T-helper 1 cell treated with Interleukin-12 subunit alpha and Interleukin-12 subunit beta and Interleukin-4 antibody, amounts not matched to agents 30 μg/mL and 1 μg/mL, for 36 hours (primary cell): ENCODE data around the gene CTIF.

Experiments used
- H3K27ac Mint-ChIP-seq: one replicate; pipeline ENCODE4 v1.8.0; 2021; ENCODE audit warnings: mild to moderate bottlenecking, mixed read lengths
- H3K27me3 Mint-ChIP-seq: one replicate; pipeline ENCODE4 v1.8.0; 2021; ENCODE audit warnings: low read depth, mixed read lengths
- H3K36me3 Mint-ChIP-seq: one replicate; pipeline ENCODE4 v1.8.0; 2021; ENCODE audit warnings: low read depth, mixed read lengths
- H3K4me1 Mint-ChIP-seq: one replicate; pipeline ENCODE4 v1.8.0; 2021; ENCODE audit warnings: low read depth, mixed read lengths
- H3K4me3 Mint-ChIP-seq: one replicate; pipeline ENCODE4 v1.8.0; 2021; ENCODE audit warnings: mild to moderate bottlenecking, moderate library complexity, mixed read lengths
- H3K9me3 Mint-ChIP-seq: one replicate; pipeline ENCODE4 v1.8.0; 2021; ENCODE audit warnings: mixed read lengths

The CTIF gene

DNA sequence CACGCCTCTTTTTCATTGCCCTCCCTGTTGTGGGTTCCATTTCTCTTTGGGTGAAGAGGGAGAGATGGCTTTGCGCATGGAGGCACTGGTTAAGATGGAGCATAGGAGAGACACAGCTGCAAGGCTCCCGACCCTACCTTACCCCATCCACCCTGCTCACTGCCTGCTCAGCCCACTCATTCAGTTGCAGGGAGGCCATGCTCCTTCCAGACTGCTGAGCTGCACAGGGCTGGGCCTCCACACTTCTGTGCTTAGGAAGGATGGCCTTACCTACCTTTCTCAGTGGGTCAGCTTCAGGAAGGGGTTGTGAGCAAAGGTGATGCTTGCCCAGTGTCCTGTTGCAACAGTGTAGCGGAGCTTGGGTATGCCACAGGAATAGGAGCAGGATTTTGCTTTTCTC lies 127.8 kb downstream of the CTIF start:
- Mint-ChIP-seq H3K27ac (no peak overlapping the region), H3K9me3 (peaks cover 6% of the 10 kb centered on the region), H3K36me3 (no peaks in the 10 kb centered on the region), H3K4me1 (no peaks in the 10 kb centered on the region), H3K27me3 (no peaks in the 10 kb centered on the region), H3K4me3 (no peak overlapping the region)

DNA sequence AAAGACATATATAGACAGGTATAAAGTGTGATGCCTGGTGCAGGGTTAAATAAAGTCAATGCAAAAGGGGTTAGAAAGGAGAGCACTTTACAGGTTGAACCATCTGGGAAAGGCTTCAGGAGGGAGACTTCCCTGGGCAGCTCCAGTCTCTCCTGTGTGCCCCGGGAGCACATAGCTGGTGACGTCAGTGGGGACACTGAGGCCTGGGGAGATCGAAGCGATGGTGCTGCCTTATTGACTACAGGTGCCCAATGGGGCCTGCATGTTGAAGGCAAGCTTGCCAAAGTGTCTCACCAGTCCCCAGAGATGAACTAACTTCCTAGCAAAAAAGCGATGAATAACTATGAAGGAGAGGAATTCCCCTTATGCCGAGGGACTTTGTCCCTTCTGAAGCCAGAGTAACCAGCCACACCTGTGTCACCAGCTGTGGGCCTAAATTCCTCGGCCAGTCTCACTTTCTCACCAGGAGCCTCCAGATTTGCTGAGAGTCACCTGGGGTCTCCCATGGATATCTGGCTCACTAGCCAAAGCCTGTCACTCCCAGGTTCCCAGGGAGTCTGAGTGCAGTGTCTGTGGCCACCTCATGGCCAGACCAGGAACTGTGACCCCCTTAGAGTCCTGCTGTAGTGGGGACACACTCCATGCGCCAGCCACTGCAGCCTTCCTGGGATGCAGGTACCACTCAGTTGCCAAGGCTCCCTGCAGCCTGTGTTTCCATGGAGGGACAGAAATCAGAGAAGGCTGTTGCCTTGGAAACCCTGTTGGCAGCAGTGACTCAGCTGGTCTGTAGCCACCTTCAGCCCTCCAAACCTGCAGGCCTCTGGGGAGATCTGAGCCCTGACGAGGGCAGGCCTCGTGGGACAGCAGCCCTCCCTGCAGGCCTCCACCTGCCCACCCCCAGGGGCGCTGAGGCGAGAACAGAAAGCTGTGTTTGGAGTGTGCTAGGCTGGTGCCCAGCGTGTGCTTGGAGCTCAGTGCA lies 128.7 kb downstream of the CTIF start:
- peaks cover 8% of the 10 kb centered on the region for H3K9me3 Mint-ChIP-seq
- no peaks in the 10 kb centered on the region for H3K4me1 Mint-ChIP-seq
- no peak overlapping the region for H3K4me3 Mint-ChIP-seq
- H3K36me3 Mint-ChIP-seq, result no peaks in the 10 kb centered on the region
- no peak overlapping the region for H3K27ac Mint-ChIP-seq
- H3K27me3 Mint-ChIP-seq, result no peaks in the 10 kb centered on the region

DNA sequence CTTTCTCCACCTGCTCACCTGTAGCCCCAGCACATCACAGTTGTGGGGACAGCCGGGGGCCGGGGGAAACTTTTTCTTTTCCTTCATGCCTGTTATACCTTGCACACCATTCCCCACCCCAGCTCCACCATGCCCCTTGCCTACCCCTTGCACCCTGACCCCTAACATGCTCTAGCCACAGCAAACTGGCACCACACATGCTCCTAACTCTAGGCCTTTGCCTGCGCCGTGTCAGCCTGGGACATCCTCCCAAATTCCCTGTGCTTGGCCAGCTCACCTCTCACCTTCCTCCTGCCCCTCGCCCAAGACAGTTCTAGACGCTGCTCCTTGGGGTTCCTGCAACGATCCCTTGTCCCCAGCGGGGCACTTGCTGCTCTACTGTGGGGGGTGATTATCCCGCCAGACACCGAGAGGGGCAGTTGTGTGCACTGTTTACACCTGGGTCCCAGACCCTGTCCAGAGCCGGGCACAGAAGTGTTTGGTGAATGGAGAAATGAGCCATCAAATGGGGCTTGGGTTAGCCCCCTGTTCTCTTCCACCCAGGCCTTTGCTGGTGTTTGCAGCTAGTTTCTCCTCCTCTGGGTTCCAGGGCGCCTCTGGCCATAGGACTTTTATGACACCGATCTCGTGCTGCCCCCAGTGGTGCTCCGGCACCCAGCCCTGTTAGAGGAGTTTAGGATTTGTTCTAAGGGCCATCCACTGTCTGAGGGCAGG lies 129.8 kb downstream of the CTIF start:
- Mint-ChIP-seq H3K4me1 (no peaks in the 10 kb centered on the region), H3K27me3 (peaks cover 3% of the 10 kb centered on the region), H3K9me3 (peaks cover 8% of the 10 kb centered on the region), H3K27ac (no peak overlapping the region), H3K36me3 (no peaks in the 10 kb centered on the region), H3K4me3 (no peak overlapping the region)

DNA sequence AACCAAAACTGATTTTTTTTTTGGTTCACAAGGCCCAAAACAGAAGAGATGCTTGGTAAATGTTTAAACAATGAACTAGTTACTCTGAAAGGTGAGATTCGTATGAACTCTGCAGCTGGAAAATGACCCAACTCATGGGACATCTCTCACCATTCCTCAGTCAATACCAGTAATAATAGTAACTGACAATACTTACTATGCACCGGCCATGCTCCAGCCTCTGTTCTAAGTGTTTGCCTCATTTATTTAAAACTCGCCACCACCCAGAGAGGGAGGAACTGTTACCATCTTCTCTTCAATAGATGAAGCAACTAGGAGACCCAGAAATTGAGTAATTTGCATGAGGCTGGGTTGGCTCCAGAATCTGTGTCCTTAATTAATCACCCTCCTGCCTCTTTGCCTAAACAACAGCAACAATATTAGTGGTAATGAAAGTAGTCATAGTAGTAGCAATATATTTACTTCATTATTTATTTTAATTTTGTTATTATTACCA lies 130.4 kb downstream of the CTIF start:
- Mint-ChIP-seq H3K9me3 (peaks cover 8% of the 10 kb centered on the region), H3K27ac (no peak overlapping the region), H3K27me3 (peaks cover 3% of the 10 kb centered on the region), H3K4me3 (no peak overlapping the region), H3K36me3 (no peaks in the 10 kb centered on the region), H3K4me1 (no peaks in the 10 kb centered on the region)

DNA sequence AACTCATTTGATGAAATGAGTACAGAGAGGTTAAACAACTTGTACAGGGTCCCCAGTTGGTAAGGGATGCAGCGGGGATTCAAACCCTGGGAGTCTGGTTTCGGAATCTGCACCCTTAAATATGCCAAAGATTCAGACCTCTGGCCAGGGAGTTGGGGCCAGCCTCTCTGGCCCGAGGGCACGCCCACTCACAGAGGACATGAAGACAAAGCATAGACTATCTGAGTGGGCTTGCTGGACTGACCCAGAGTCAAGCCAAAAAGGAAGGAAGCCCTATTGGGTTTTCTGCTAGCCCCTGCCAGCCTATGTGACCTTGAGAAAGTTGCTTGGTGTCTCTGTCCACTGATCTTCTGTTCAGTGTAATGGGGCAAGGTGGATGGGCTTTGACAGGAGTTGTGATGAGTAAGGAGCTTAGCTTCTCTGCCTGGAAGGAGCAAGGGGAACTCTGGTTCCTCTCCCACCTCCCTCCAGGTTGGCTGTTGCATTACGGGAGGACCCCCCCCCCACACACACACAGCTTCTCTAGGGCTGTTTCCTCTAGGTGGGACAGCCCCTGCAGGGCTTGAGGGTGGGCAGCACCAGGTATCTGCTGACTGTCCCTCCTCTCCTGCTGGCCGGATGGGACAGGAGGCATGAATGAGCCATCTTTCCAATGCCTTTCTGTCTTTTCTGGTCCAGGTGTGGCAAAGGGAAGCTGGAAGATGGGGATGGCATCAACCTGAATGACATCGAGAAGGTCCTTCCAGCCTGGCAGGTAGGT lies 131.3 kb downstream of the CTIF start:
- Mint-ChIP-seq H3K4me1 (no peaks in the 10 kb centered on the region), H3K9me3 (peaks cover 8% of the 10 kb centered on the region), H3K36me3 (no peaks in the 10 kb centered on the region), H3K27ac (no peak overlapping the region), H3K27me3 (peaks cover 3% of the 10 kb centered on the region), H3K4me3 (no peak overlapping the region)

DNA sequence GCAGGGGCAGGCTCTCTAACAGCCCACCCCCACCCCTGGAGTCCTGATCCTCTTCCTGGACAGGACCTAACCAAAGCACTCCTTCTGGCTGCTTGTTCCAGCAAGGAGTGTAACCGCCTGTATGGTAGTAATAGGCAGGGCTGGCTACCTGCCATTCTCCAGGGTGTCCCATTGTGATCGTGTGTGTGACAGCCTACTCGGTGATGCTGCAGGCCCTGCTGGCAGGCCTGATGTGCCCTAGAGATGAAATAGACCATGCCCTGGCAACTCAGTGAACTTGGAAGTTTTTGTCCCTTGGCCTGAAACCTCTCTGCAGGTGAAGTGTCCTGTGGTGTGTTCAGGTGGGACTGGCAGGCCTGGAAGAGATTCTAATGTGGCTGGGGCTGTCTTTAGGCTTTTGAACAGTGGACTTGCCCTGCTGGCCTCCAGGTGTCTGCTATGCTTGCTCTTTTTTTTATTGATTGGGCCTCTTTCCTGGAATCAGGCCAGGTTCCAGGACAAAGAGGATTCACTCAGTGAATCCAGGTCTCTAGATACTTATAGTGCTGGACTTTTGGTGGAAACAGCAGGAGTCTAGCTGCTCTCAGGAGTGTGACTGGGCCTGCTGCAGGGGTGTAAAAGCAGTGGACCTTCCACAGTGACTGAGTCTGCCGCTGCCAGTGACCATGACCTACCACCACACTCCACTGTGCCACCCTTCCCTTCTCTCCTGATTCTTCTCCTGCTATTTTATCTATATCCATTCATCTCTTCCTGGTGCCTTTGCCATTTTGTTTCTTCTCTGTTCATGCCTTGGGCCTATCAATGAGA lies 132.1 kb downstream of the CTIF start:
- Mint-ChIP-seq H3K36me3 (no peaks in the 10 kb centered on the region), H3K27me3 (peaks cover 3% of the 10 kb centered on the region), H3K4me1 (no peaks in the 10 kb centered on the region), H3K4me3 (no peak overlapping the region), H3K9me3 (peaks cover 7% of the 10 kb centered on the region), H3K27ac (no peak overlapping the region)

DNA sequence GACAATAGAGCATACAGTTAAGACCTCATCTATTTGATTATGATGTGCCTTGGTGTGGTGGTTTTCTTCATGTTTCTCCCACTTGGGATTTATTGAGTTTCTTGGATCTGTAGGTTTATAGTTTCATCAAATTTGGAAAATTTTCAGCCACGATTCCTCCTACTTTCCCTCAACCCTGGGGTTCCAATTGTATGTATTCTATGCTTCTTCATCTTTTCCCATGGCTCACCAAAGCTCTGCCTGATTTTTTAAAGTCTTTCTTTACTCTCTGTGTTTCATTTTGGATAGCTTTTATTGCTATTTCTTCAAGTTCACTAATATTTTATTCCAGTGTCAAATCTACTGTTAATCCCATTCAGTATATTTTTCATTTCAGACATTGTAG lies 132.7 kb downstream of the CTIF start:
- H3K36me3 Mint-ChIP-seq, result no peaks in the 10 kb centered on the region
- H3K9me3 Mint-ChIP-seq, result peaks cover 5% of the 10 kb centered on the region
- peaks cover 3% of the 10 kb centered on the region for H3K27me3 Mint-ChIP-seq
- H3K4me3 Mint-ChIP-seq, result no peak overlapping the region
- H3K27ac Mint-ChIP-seq, result no peak overlapping the region
- no peaks in the 10 kb centered on the region for H3K4me1 Mint-ChIP-seq

DNA sequence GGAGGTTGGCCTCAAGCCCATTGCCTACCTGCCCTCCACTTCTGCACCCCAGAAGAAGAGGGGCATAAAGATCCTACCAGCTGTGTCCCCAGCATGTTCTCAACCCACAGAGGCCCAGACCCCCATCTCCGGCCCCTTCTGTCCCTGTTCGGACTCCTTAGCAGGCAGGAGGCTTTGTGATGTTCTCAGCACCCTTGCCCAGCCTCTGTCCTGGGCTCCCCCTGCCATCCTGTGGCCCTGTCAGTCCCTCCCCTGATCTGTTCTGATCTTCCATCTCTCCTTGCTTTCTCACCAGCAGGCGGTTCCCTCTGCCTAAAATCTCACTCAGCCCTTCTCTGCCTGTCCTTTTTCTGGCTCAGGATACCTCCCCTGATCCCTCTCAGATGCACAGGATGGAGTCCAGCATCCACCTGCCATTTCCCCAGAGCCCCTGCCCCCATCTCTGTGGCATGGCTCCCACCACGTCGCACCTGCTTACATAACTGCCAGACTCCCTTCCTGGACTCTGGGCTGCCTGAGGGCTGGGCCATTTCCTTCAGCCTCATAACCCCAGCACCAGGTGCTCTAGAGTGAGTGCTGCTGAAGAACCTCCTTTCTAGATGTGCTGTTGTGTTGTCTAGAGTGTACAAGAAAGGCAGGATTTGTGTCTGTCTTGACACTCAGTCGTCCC lies 134.0 kb downstream of the CTIF start:
- Mint-ChIP-seq H3K36me3 (no peaks in the 10 kb centered on the region), H3K4me3 (no peak overlapping the region), H3K27me3 (peaks cover 3% of the 10 kb centered on the region), H3K4me1 (no peaks in the 10 kb centered on the region), H3K9me3 (peaks cover 5% of the 10 kb centered on the region), H3K27ac (no peak overlapping the region)

DNA sequence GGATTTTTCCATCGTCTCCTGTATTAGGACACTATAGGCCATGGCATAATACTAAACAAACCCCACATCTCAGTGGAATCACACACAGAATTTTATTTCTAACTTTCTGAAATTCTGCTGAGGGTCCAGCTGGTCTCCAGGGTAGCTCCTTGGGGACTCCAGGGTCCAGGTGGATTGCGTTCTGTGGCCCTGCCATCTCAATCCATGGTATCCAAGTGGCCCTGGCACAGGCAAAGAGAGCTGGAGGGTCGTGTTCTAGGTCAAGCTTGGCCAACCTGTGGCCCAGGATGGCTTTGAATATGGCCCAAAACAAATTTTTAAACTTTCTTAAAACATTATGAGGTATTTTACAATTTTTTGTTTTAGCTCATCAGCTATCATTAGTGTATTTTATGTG lies 134.6 kb downstream of the CTIF start:
- Mint-ChIP-seq H3K27me3 (peaks cover 3% of the 10 kb centered on the region), H3K36me3 (no peaks in the 10 kb centered on the region), H3K4me1 (no peaks in the 10 kb centered on the region), H3K27ac (no peak overlapping the region), H3K9me3 (peaks cover 5% of the 10 kb centered on the region), H3K4me3 (no peak overlapping the region)

DNA sequence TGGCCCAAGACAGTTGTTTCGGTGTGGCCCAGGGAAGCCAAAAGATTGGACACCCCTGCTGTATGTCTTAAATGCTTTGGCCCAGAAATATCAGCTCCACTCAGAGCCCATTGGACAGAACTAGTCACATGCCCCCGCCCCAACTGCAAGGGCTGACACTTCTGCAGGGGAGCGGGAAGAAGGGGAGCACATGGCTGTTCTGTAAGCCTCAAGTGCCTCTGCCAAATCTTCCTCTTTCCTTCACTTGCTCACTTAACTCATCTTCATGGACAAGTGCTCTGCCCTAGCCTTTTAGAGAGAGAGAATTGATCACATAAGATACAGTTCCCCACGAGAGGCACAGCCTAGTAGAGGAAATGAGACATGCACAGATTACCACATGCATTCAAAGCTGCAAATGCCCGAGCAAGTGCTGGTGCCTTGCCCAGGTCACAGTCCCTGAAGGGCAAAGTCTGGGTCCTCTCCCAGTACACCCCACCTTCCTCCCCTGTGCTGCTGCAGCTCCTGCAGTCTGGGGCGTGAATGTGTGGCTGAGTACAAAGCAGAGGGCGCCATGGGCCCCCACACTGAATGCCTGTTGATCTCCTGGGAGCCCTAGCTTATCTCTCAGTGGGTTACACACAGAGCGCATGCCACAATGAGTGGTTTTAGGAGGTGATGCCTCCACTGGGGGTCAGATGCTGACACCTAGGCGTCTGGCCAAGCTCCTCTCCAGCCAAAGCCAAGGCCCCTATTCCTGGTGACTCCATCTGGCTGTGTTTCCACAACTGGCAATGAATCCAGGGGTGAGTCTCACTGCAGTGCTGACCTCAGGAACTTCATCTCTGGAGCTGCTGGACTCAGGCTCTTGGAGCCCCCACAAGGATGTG lies 135.3 kb downstream of the CTIF start:
- H3K4me1 Mint-ChIP-seq, result no peaks in the 10 kb centered on the region
- no peaks in the 10 kb centered on the region for H3K36me3 Mint-ChIP-seq
- H3K4me3 Mint-ChIP-seq, result no peak overlapping the region
- peaks cover 5% of the 10 kb centered on the region for H3K9me3 Mint-ChIP-seq
- peaks cover 3% of the 10 kb centered on the region for H3K27me3 Mint-ChIP-seq
- no peak overlapping the region for H3K27ac Mint-ChIP-seq

DNA sequence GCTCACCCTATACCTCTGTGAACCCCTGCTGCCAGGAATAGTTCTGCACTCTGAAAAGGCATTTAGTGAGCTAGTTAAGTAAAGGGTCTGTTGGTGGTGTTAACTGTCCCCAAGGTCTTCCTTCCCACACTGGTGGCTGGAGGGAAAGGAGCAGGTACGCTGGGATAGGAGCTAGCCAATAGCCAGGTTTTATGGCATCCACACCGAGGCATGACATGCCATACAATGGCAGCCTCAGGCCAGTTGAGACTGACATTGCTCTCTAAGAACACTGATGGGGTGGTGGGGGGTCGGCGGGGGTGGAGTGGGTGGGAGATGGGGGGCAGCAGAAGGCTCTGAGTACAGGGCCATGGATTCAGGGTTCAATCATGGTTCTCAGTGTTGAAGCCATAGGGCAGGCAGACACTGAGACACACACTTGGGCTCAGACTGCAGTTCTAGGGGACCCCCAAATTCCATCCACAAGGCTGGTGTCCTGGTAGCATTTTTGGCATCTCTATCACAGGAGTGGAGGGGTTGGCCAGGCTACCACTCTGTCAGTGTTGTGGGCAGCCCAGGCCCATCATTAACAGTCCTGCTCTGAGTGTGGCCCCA lies 136.0 kb downstream of the CTIF start:
- Mint-ChIP-seq H3K27me3 (peaks cover 3% of the 10 kb centered on the region), H3K4me3 (no peak overlapping the region), H3K36me3 (no peaks in the 10 kb centered on the region), H3K27ac (no peak overlapping the region), H3K4me1 (no peaks in the 10 kb centered on the region), H3K9me3 (peaks cover 5% of the 10 kb centered on the region)

DNA sequence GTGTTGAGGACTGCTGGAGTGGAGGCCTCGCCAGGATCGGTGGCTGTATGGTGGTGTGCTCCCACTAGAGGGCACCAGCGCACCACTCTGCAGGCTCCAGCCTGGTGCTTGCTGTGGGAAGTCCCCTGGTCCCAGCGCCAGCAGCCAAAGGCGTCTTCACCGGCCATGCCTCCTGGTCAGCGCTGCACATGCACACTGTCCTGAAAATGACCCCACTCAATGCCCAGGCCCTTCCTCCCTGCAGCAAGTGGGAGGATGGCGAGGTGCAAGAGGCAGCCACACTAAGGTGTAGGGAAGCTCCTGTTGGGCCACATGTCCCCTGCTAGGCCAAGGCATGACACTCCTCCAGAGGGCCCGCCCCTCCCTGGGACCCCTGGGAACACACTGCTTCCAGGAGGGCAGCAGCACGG lies 136.5 kb downstream of the CTIF start:
- peaks cover 5% of the 10 kb centered on the region for H3K9me3 Mint-ChIP-seq
- no peak overlapping the region for H3K4me3 Mint-ChIP-seq
- H3K36me3 Mint-ChIP-seq, result no peaks in the 10 kb centered on the region
- H3K27me3 Mint-ChIP-seq, result peaks cover 3% of the 10 kb centered on the region
- H3K4me1 Mint-ChIP-seq, result no peaks in the 10 kb centered on the region
- no peak overlapping the region for H3K27ac Mint-ChIP-seq
